WTC11 (cell line): ENCODE measurements around the gene P2RX4. TPM values are rescaled to one million over a fixed set of nuclear protein-coding genes. Genes with fewer than 3 reads are reported as not detected.
A peak's percentile ranks its signal among the peaks of the same experiment; 100 is the strongest.
"Not testable (repeated sequence)": the region's sequence is repeated elsewhere in the genome, so short reads cannot be mapped to it uniquely, and the experiment has no call there.

Source experiments
- ATAC-seq: fragments of 200-7000 bp; cut with Tn5 transposase; 2 replicates; pipeline ENCODE4 v1.10.0; 2021; ENCODE audit warnings: mild to moderate bottlenecking, moderate library complexity
- CTCF ChIA-PET: fragments of 300-600 bp; sonication (Branson Sonifier 250); formaldehyde crosslinking; loops from one replicate; lab custom pipeline; 2021; ENCODE audit warnings: antibody characterized with exemption; lab: Charles Lee
- POLR2A ChIA-PET: fragments of 350-600 bp; sonication (Branson Sonifier 250); formaldehyde crosslinking; loops from one replicate; lab custom pipeline; 2021; ENCODE audit warnings: antibody characterized with exemption; lab: Charles Lee
- DNase-seq: peaks from one replicate; pipeline ENCODE4 v3.0.0; 2021; ENCODE audit warnings: low spot score
- H3K27ac Mint-ChIP-seq: 2 replicates; pipeline ENCODE4 v1.8.0; 2021; ENCODE audit warnings: mixed read lengths
- H3K27me3 Mint-ChIP-seq: 2 replicates; pipeline ENCODE4 v1.8.0; 2021; ENCODE audit warnings: low read depth, mild to moderate bottlenecking, moderate library complexity, mixed read lengths
- H3K36me3 Mint-ChIP-seq: 2 replicates; pipeline ENCODE4 v1.8.0; 2021; ENCODE audit warnings: mixed read lengths
- H3K4me1 Mint-ChIP-seq: 2 replicates; pipeline ENCODE4 v1.8.0; 2022; ENCODE audit warnings: mixed read lengths
- H3K4me3 Mint-ChIP-seq: 2 replicates; pipeline ENCODE4 v1.8.0; 2021; ENCODE audit warnings: mild to moderate bottlenecking, moderate library complexity, mixed read lengths
- H3K9me3 Mint-ChIP-seq: 2 replicates; pipeline ENCODE4 v1.8.0; 2021; ENCODE audit warnings: mixed read lengths
- CBFB ChIP-seq: sonication (generic); formaldehyde crosslinking; IDR thresholded peaks from 2 replicates; pipeline ENCODE4 v1.8.1; 2022; ENCODE audit warnings: mild to moderate bottlenecking, low read depth, missing genetic modification reagents
- CREM ChIP-seq: sonication (generic); formaldehyde crosslinking; IDR thresholded peaks from 2 replicates; pipeline ENCODE4 v1.8.1; 2022; ENCODE audit warnings: mild to moderate bottlenecking, missing genetic modification reagents, moderate library complexity
- ELF4 ChIP-seq: sonication (generic); formaldehyde crosslinking; IDR thresholded peaks from 2 replicates; pipeline ENCODE4 v1.8.1; 2022; ENCODE audit warnings: low read depth, mild to moderate bottlenecking, moderate library complexity, missing genetic modification reagents
- FOXJ3 ChIP-seq: sonication (generic); formaldehyde crosslinking; IDR thresholded peaks from 2 replicates; pipeline ENCODE4 v1.9.0; 2021; ENCODE audit warnings: missing genetic modification reagents, mild to moderate bottlenecking, borderline replicate concordance
- FOXP1 ChIP-seq: sonication (generic); formaldehyde crosslinking; IDR thresholded peaks from 2 replicates; pipeline ENCODE4 v1.8.0; 2022; ENCODE audit warnings: missing genetic modification reagents, mild to moderate bottlenecking, moderate library complexity, borderline replicate concordance
- GABPB1 ChIP-seq: sonication (generic); formaldehyde crosslinking; IDR thresholded peaks from 2 replicates; pipeline ENCODE4 v1.8.1; 2023; ENCODE audit warnings: mild to moderate bottlenecking, missing genetic modification reagents
- KAT7 ChIP-seq: sonication (generic); formaldehyde crosslinking; IDR thresholded peaks from 2 replicates; pipeline ENCODE4 v1.8.1; 2023; ENCODE audit warnings: missing genetic modification reagents, mild to moderate bottlenecking, borderline replicate concordance
- NFATC4 ChIP-seq: fragments of 250-450 bp; sonication (Bioruptor Pico); IDR thresholded peaks from 2 replicates; pipeline ENCODE4 v1.9.0; 2021; ENCODE audit warnings: mild to moderate bottlenecking
- NFE2L1 ChIP-seq: sonication (generic); formaldehyde crosslinking; IDR thresholded peaks from 2 replicates; pipeline ENCODE4 v1.8.1; 2023; ENCODE audit warnings: missing genetic modification reagents
- SP1 ChIP-seq: sonication (generic); formaldehyde crosslinking; conservative IDR thresholded peaks from 2 replicates; pipeline ENCODE4 v1.8.1; 2022; ENCODE audit warnings: missing genetic modification reagents
- ZNF138 ChIP-seq: sonication (generic); formaldehyde crosslinking; conservative IDR thresholded peaks from 2 replicates; pipeline ENCODE4 v1.8.1; 2022; ENCODE audit warnings: mild to moderate bottlenecking, moderate library complexity, missing genetic modification reagents
- ZNF396 ChIP-seq: fragments of 250-450 bp; sonication (Bioruptor Pico); IDR thresholded peaks from 2 replicates; pipeline ENCODE4 v1.8.0; 2021; ENCODE audit warnings: mild to moderate bottlenecking, moderate library complexity, borderline replicate concordance
- ZNF416 ChIP-seq: fragments of 250-450 bp; sonication (Bioruptor Pico); IDR thresholded peaks from 2 replicates; pipeline ENCODE4 v1.9.0; 2021; ENCODE audit warnings: mild to moderate bottlenecking, inconsistent platforms
- total RNA-seq: library from RNA; stranded (reverse); gene quantifications from 3 replicates; pipeline ENCODE4 v1.2.3, GENCODE V29; 2021
- TF ChIP-seq, protein P1 (sequence below): sonication (generic); formaldehyde crosslinking; conservative IDR thresholded peaks from 2 replicates; pipeline ENCODE4 v1.8.1; 2023; ENCODE audit warnings: mild to moderate bottlenecking, low read depth, missing genetic modification reagents, moderate library complexity
- TF ChIP-seq, protein P2 (sequence below): sonication (generic); formaldehyde crosslinking; IDR thresholded peaks from 2 replicates; pipeline ENCODE4 v1.8.0; 2023; ENCODE audit warnings: missing genetic modification reagents, mild to moderate bottlenecking, borderline replicate concordance
- TF ChIP-seq, protein P3 (sequence below): fragments of 250-450 bp; sonication (Bioruptor Pico); IDR thresholded peaks from 2 replicates; pipeline ENCODE4 v1.9.0; 2021; ENCODE audit warnings: mild to moderate bottlenecking
- TF ChIP-seq, protein P4 (sequence below): sonication (generic); formaldehyde crosslinking; IDR thresholded peaks from 2 replicates; pipeline ENCODE4 v1.8.0; 2022; ENCODE audit warnings: mild to moderate bottlenecking, missing genetic modification reagents
- TF ChIP-seq, protein P5 (sequence below): sonication (generic); formaldehyde crosslinking; IDR thresholded peaks from 2 replicates; pipeline ENCODE4 v1.8.1; 2023; ENCODE audit warnings: mild to moderate bottlenecking, missing genetic modification reagents

Gene P2RX4
- total RNA-seq, 1 experiment from 2014 or later: 13.9 TPM

DNA sequence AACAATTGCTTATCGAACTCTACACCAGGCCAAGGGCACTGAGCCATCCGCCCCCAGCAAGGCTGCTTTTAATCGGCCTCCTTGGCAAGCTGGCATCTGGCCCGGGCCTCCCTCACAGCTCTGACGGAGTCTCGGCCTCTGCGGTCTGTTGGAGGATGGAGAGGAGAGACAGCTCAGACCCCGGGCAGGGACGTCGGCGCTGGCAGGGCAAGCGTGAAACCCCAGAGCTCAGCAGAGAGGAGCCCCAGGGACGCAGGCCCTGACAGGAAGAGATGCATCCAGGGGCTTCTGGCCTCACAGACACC lies 69.1 kb downstream of the P2RX4 start (continued):
- TF ChIP-seq, protein P1, sequence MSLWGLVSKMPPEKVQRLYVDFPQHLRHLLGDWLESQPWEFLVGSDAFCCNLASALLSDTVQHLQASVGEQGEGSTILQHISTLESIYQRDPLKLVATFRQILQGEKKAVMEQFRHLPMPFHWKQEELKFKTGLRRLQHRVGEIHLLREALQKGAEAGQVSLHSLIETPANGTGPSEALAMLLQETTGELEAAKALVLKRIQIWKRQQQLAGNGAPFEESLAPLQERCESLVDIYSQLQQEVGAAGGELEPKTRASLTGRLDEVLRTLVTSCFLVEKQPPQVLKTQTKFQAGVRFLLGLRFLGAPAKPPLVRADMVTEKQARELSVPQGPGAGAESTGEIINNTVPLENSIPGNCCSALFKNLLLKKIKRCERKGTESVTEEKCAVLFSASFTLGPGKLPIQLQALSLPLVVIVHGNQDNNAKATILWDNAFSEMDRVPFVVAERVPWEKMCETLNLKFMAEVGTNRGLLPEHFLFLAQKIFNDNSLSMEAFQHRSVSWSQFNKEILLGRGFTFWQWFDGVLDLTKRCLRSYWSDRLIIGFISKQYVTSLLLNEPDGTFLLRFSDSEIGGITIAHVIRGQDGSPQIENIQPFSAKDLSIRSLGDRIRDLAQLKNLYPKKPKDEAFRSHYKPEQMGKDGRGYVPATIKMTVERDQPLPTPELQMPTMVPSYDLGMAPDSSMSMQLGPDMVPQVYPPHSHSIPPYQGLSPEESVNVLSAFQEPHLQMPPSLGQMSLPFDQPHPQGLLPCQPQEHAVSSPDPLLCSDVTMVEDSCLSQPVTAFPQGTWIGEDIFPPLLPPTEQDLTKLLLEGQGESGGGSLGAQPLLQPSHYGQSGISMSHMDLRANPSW (CRISPR knock-in tag): no peak
- TF ChIP-seq GABPB1 (CRISPR knock-in tag) (no peak), ZNF138 (CRISPR knock-in tag) (no peak), CBFB (CRISPR knock-in tag) (no peak), NFATC4 (CRISPR knock-in tag) (no peak), FOXP1 (CRISPR knock-in tag) (no peak), FOXJ3 (CRISPR knock-in tag) (no peak)
- TF ChIP-seq, protein P2, sequence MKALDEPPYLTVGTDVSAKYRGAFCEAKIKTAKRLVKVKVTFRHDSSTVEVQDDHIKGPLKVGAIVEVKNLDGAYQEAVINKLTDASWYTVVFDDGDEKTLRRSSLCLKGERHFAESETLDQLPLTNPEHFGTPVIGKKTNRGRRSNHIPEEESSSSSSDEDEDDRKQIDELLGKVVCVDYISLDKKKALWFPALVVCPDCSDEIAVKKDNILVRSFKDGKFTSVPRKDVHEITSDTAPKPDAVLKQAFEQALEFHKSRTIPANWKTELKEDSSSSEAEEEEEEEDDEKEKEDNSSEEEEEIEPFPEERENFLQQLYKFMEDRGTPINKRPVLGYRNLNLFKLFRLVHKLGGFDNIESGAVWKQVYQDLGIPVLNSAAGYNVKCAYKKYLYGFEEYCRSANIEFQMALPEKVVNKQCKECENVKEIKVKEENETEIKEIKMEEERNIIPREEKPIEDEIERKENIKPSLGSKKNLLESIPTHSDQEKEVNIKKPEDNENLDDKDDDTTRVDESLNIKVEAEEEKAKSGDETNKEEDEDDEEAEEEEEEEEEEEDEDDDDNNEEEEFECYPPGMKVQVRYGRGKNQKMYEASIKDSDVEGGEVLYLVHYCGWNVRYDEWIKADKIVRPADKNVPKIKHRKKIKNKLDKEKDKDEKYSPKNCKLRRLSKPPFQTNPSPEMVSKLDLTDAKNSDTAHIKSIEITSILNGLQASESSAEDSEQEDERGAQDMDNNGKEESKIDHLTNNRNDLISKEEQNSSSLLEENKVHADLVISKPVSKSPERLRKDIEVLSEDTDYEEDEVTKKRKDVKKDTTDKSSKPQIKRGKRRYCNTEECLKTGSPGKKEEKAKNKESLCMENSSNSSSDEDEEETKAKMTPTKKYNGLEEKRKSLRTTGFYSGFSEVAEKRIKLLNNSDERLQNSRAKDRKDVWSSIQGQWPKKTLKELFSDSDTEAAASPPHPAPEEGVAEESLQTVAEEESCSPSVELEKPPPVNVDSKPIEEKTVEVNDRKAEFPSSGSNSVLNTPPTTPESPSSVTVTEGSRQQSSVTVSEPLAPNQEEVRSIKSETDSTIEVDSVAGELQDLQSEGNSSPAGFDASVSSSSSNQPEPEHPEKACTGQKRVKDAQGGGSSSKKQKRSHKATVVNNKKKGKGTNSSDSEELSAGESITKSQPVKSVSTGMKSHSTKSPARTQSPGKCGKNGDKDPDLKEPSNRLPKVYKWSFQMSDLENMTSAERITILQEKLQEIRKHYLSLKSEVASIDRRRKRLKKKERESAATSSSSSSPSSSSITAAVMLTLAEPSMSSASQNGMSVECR: no peak

DNA sequence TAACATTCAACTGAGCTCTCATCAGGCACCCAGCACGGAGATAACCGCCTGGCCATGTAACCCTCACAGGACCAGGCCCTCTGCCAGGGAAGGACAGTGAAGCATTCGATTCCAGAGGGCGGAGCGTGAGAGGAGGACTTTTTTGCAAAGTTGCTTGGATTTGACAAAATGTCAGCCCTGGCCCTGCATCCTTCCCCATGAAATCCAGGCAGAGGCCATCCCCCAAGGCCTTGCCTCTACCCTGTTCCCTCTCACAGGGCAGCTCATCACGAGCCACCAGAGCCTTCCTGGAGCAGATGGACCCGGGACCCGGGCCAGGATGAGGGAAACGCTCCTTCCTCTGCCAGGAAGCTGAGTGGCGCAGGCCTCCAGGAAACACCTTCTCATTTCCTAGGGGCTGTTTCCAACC lies 69.6 kb downstream of the P2RX4 start:
- DNase-seq: no peak
- Mint-ChIP-seq H3K9me3 (peaks cover 3% of the 10 kb centered on the region; the same call in 1 of the 2 replicates), H3K36me3 (peaks cover 15% of the 10 kb centered on the region), H3K4me3 (no peak overlapping the region), H3K27ac (peak overlapping the region; percentile 52; the same call in 1 of the 2 replicates), H3K27me3 (no peaks in the 10 kb centered on the region), H3K4me1 (peaks cover 33% of the 10 kb centered on the region)
- ChIA-PET POLR2A (interaction anchor here (1.2 kb wide), 1 partner anchor 8 kb away, joined by 3 read pairs; no protein-coding TSS in a partner anchor), CTCF (interaction anchor here (0.6 to 1.5 kb wide), 2 partner anchors 17 to 164 kb away, joined by 3 to 5 read pairs; no protein-coding TSS in a partner anchor)
- ATAC-seq: peak; percentile 26; the same call in 1 of the 2 replicates
- TF ChIP-seq, protein P3, sequence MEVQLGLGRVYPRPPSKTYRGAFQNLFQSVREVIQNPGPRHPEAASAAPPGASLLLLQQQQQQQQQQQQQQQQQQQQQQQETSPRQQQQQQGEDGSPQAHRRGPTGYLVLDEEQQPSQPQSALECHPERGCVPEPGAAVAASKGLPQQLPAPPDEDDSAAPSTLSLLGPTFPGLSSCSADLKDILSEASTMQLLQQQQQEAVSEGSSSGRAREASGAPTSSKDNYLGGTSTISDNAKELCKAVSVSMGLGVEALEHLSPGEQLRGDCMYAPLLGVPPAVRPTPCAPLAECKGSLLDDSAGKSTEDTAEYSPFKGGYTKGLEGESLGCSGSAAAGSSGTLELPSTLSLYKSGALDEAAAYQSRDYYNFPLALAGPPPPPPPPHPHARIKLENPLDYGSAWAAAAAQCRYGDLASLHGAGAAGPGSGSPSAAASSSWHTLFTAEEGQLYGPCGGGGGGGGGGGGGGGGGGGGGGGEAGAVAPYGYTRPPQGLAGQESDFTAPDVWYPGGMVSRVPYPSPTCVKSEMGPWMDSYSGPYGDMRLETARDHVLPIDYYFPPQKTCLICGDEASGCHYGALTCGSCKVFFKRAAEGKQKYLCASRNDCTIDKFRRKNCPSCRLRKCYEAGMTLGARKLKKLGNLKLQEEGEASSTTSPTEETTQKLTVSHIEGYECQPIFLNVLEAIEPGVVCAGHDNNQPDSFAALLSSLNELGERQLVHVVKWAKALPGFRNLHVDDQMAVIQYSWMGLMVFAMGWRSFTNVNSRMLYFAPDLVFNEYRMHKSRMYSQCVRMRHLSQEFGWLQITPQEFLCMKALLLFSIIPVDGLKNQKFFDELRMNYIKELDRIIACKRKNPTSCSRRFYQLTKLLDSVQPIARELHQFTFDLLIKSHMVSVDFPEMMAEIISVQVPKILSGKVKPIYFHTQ (CRISPR knock-in tag): no peak
- TF ChIP-seq NFATC4 (CRISPR knock-in tag) (no peak), ELF4 (CRISPR knock-in tag) (no peak), NFE2L1 (no peak), KAT7 (CRISPR knock-in tag) (no peak), ZNF416 (CRISPR knock-in tag) (no peak), SP1 (no peak), ZNF396 (CRISPR knock-in tag) (no peak), CREM (CRISPR knock-in tag) (no peak)
- TF ChIP-seq, protein P4, sequence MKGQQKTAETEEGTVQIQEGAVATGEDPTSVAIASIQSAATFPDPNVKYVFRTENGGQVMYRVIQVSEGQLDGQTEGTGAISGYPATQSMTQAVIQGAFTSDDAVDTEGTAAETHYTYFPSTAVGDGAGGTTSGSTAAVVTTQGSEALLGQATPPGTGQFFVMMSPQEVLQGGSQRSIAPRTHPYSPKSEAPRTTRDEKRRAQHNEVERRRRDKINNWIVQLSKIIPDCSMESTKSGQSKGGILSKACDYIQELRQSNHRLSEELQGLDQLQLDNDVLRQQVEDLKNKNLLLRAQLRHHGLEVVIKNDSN (CRISPR knock-in tag): no peak
- TF ChIP-seq, protein P5, sequence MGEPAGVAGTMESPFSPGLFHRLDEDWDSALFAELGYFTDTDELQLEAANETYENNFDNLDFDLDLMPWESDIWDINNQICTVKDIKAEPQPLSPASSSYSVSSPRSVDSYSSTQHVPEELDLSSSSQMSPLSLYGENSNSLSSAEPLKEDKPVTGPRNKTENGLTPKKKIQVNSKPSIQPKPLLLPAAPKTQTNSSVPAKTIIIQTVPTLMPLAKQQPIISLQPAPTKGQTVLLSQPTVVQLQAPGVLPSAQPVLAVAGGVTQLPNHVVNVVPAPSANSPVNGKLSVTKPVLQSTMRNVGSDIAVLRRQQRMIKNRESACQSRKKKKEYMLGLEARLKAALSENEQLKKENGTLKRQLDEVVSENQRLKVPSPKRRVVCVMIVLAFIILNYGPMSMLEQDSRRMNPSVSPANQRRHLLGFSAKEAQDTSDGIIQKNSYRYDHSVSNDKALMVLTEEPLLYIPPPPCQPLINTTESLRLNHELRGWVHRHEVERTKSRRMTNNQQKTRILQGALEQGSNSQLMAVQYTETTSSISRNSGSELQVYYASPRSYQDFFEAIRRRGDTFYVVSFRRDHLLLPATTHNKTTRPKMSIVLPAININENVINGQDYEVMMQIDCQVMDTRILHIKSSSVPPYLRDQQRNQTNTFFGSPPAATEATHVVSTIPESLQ: no peak

DNA sequence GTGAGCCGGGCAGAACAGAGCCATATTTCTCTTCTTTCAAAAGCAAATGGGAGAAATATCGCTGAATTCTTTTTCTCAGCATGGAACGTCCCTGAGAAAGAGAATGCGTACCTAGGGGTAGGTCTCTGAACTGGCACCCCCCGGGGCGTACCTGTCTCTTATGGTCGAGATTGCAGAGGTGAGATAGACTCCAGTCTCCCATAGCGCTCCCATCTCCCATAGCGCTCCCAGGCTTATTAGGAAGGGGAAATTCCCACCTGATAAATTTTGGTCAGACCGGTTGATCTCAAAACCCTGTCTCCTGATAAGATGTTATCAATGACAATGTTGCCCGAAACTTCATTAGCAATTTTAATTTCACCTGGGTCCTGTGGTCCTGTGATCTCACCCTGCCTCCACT lies 70.6 kb downstream of the P2RX4 start:
- POLR2A ChIA-PET, CTCF ChIA-PET, ATAC-seq, H3K9me3 Mint-ChIP-seq, H3K27me3 Mint-ChIP-seq: not testable (repeated sequence)
- Mint-ChIP-seq H3K27ac (peak overlapping the region; percentile 93), H3K36me3 (peaks cover 15% of the 10 kb centered on the region), H3K4me1 (peaks cover 33% of the 10 kb centered on the region), H3K4me3 (peak overlapping the region; percentile 33)
- peak; percentile 29 for DNase-seq

DNA sequence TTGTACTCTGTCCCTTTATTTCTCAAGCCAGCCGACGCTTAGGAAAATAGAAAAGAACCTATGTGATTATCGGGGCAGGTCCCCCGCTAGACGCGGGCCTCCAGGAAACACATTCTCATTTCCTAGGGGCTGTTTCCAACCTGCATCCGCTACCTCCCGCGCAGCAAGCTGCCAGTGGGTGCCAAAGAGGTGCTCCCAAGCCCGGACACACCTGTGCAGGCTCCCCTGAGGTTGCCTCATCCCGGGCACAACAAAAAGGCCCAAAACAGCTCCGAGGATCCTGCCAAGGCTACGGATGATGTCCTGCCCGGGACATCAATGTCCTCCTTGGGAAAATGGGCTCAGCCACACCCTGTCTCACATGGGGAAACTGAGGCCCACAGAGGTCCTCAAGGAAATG lies 71.2 kb downstream of the P2RX4 start:
- not testable (repeated sequence) for H3K9me3 Mint-ChIP-seq, H3K27me3 Mint-ChIP-seq

More for the DNA sequence above, 71.2 kb downstream of the P2RX4 start:
- POLR2A ChIA-PET: interaction anchor here (0.6 kb wide), 1 partner anchor 435 kb away, joined by 3 read pairs; no protein-coding TSS in a partner anchor
- CTCF ChIA-PET, DNase-seq: not testable (repeated sequence)
- Mint-ChIP-seq H3K4me1 (peaks cover 33% of the 10 kb centered on the region), H3K36me3 (peaks cover 15% of the 10 kb centered on the region), H3K4me3 (peak overlapping the region; percentile 33), H3K27ac (peak overlapping the region; percentile 93)
- ATAC-seq: peak; percentile 29; the same call in 1 of the 2 replicates
